ENCODE results near the gene PAPOLB. TPM values are rescaled to one million over a fixed set of nuclear protein-coding genes. Genes with fewer than 3 reads are reported as not detected.

PAPOLB gene
- total and polyA plus RNA-seq, 2 of the 4 experiments (the other 2 are of a cell fraction), result under 0.01 TPM; not detected in 1

GRCh38 chr7:4837803-4838625 is 23.8 kb downstream of the PAPOLB start:
- 38% methylated on average over 11 of the region's 30 CpGs; no CpG with 5 or more reads in 1 of the 2 experiments for WGBS, 2 experiments (ENCODE audit: extremely low coverage in 2 of 2, insufficient read length in 1 of 2)
- no peak overlapping the region for H3K18ac ChIP-seq (ENCODE audit: low read depth, low read length)
- POLR2A ChIA-PET (ENCODE audit: unreplicated experiment), result no interaction called here
- DNase-seq (no peak), ATAC-seq (ENCODE audit: low read depth) (no peak)
- in situ Hi-C loops (cut with MboI; ENCODE audit: low sequenced_read_pairs) (no loop called here), dilution Hi-C loops (cut with HindIII; ENCODE audit: low sequenced_read_pairs, unreplicated experiment) (no loop called here), intact Hi-C loops (cut with micrococcal nuclease) (no loop called here)
- no peak for TF ChIP-seq CEBPB (IDR thresholded peaks at IDR 0.05; ENCODE audit: low read depth, low read length)
- TF ChIP-seq MAFK (IDR thresholded peaks at IDR 0.05; ENCODE audit: low read depth, low read length), result no peak
- TF ChIP-seq CTCF (conservative IDR thresholded peaks at IDR 0.05; ENCODE audit: low read depth, low read length), result no peak
- TF ChIP-seq POLR2A (IDR thresholded peaks at IDR 0.05; ENCODE audit: low read depth, low read length), result no peak
- TF ChIP-seq MAZ (IDR thresholded peaks at IDR 0.05; ENCODE audit: borderline replicate concordance, low read depth, low read length), result no peak
- no peak for TF ChIP-seq NFE2L2 (IDR thresholded peaks at IDR 0.05; ENCODE audit: low read depth, low read length)
- TF ChIP-seq CHD1 (IDR thresholded peaks at IDR 0.05; ENCODE audit: low read depth, low read length), result no peak
- TF ChIP-seq FOS (IDR thresholded peaks at IDR 0.05; ENCODE audit: low read depth, low read length), result no peak
- no peak for TF ChIP-seq RFX5 (IDR thresholded peaks at IDR 0.05; ENCODE audit: low read depth, low read length)
- no peak for TF ChIP-seq ELK1 (IDR thresholded peaks at IDR 0.05; ENCODE audit: borderline replicate concordance, low read depth, low read length)
- TF ChIP-seq USF2 (IDR thresholded peaks at IDR 0.05; ENCODE audit: low read depth, low read length), result no peak
- TF ChIP-seq RCOR1 (IDR thresholded peaks at IDR 0.05; ENCODE audit: insufficient replicate concordance, low read length), result no peak
- no peak overlapping the region for H3K9ac ChIP-seq (ENCODE audit: low read depth, low read length)
- no peaks in the 10 kb centered on the region for H3K9me3 ChIP-seq (ENCODE audit: control insufficient read depth, insufficient read depth, low read length)
- no TSS peak for BruUV-seq (replicated peaks)
- no peak overlapping the region for H4K91ac ChIP-seq (ENCODE audit: insufficient read depth, low read depth, low read length)
- H3K27ac ChIP-seq (ENCODE audit: insufficient read depth, low read length), result no peak overlapping the region
- H4K5ac ChIP-seq (ENCODE audit: low read depth, low read length), result no peak overlapping the region
- H3K79me1 ChIP-seq (ENCODE audit: low read depth in 1 of 2, low read length in 2 of 2), result no peaks in the 10 kb centered on the region
- H3K4ac ChIP-seq (ENCODE audit: low read depth, low read length), result no peak overlapping the region
- peaks cover 1% of the 10 kb centered on the region; the same call in 1 of the 2 replicates for H3K27me3 ChIP-seq (ENCODE audit: control insufficient read depth, insufficient read depth, low read length)
- H3K4me3 ChIP-seq (ENCODE audit: insufficient read depth, low read depth, low read length), result no peak overlapping the region
- H3K23ac ChIP-seq (ENCODE audit: low read depth, low read length), result no peak overlapping the region
- no peak overlapping the region for H2BK15ac ChIP-seq (ENCODE audit: low read depth, low read length)
- H3K4me1 ChIP-seq (ENCODE audit: control insufficient read depth, insufficient read depth, low read length), result peaks cover 5% of the 10 kb centered on the region; the same call in 1 of the 2 replicates
- CTCF ChIA-PET, result no interaction called here
- H3K56ac ChIP-seq (ENCODE audit: extremely low read depth, insufficient read depth, low read length), result no peak overlapping the region
- no peak overlapping the region for H2BK120ac ChIP-seq (ENCODE audit: low read depth, low read length)
- no peak overlapping the region for H4K8ac ChIP-seq (ENCODE audit: low read depth in 2 of 2, low read length in 2 of 2)
- no peaks in the 10 kb centered on the region for H3K9me1 ChIP-seq (ENCODE audit: insufficient read depth, low read length)
- no peak overlapping the region for H2AK9ac ChIP-seq (replicated peaks; ENCODE audit: low read depth, low read length, poor library complexity)
- H3K14ac ChIP-seq (replicated peaks; ENCODE audit: low read depth, low read length), result no peak overlapping the region
- H2BK20ac ChIP-seq (ENCODE audit: low read depth, low read length), result no peak overlapping the region
- no peak overlapping the region for H3K4me2 ChIP-seq (ENCODE audit: low read depth, low read length)
- no peaks in the 10 kb centered on the region for H4K20me1 ChIP-seq (ENCODE audit: insufficient read depth, low read length)
- H3K36me3 ChIP-seq (ENCODE audit: control insufficient read depth, insufficient read depth, low read length), result no peaks in the 10 kb centered on the region
- H2AFZ ChIP-seq (replicated peaks; ENCODE audit: low read length, poor library complexity), result no peak overlapping the region
- no peak overlapping the region for H2BK5ac ChIP-seq (ENCODE audit: low read depth, low read length, poor library complexity, severe bottlenecking)
- no peak overlapping the region for H2AK5ac ChIP-seq (ENCODE audit: low read depth, low read length)
